ENCODE measurements around the gene C11orf21.
A peak's percentile ranks its signal among the peaks of the same experiment; 100 is the strongest.
"Not testable (repeated sequence)": the region's sequence is repeated elsewhere in the genome, so short reads cannot be mapped to it uniquely, and the experiment has no call there.

Gene C11orf21

GRCh38 chr11:2301631-2302305 lies at the start of gene C11orf21, which contains the start of gene TSPAN32:
C11orf21 (minus strand) TSS chr11:2301918; CDS start chr11:2301808, 110 bp downstream.
TSPAN32 (plus strand) TSS chr11:2302013; CDS start chr11:2302150, 137 bp downstream.
- H3K36me3 Mint-ChIP-seq (ENCODE audit: low read depth) = no peaks in the 10 kb centered on the region
- H3K4me1 Mint-ChIP-seq (ENCODE audit: low read depth) = peaks cover 76% of the 10 kb centered on the region
- no peaks in the 10 kb centered on the region for H3K27me3 Mint-ChIP-seq

GRCh38 chr11:2348986-2349385 lies 47.3 kb upstream of the C11orf21 start:
- Mint-ChIP-seq H3K4me1 (ENCODE audit: low read depth) (no peaks in the 10 kb centered on the region), H3K27me3 (no peaks in the 10 kb centered on the region), H3K36me3 (ENCODE audit: low read depth) (no peaks in the 10 kb centered on the region), H3K9me3 (peaks cover 12% of the 10 kb centered on the region), H3K4me3 (no peak overlapping the region), H3K27ac (no peak overlapping the region)

More at GRCh38 chr11:2301631-2302305, at the start of gene C11orf21, which contains the start of gene TSPAN32:
- Mint-ChIP-seq H3K27ac (peak within 1 kb of the TSS; percentile 93), H3K4me3 (peak within 1 kb of the TSS; percentile 89), H3K9me3 (no peaks in the 10 kb centered on the region)

GRCh38 chr11:2347308-2347830 lies 45.7 kb upstream of the C11orf21 start:
- Mint-ChIP-seq H3K4me3 (no peak overlapping the region), H3K27me3 (no peaks in the 10 kb centered on the region), H3K9me3 (peaks cover 12% of the 10 kb centered on the region), H3K36me3 (ENCODE audit: low read depth) (no peaks in the 10 kb centered on the region), H3K27ac (no peak overlapping the region), H3K4me1 (ENCODE audit: low read depth) (no peaks in the 10 kb centered on the region)

- Mint-ChIP-seq H3K36me3 (ENCODE audit: low read depth) (no peaks in the 10 kb centered on the region), H3K4me1 (ENCODE audit: low read depth) (no peaks in the 10 kb centered on the region), H3K27me3 (no peaks in the 10 kb centered on the region), H3K4me3 (no peak overlapping the region), H3K27ac (no peak overlapping the region), H3K9me3 (peaks cover 12% of the 10 kb centered on the region)
Observed at GRCh38 chr11:2346586-2347307, 45.0 kb upstream of the C11orf21 start.

GRCh38 chr11:2346014-2346413 lies 44.3 kb upstream of the C11orf21 start:
- Mint-ChIP-seq H3K27me3 (no peaks in the 10 kb centered on the region), H3K4me1 (ENCODE audit: low read depth) (no peaks in the 10 kb centered on the region), H3K36me3 (ENCODE audit: low read depth) (no peaks in the 10 kb centered on the region), H3K4me3 (no peak overlapping the region), H3K27ac (no peak overlapping the region), H3K9me3 (peaks cover 12% of the 10 kb centered on the region)

- no peak overlapping the region for H3K4me3 Mint-ChIP-seq
- H3K27me3 Mint-ChIP-seq = no peaks in the 10 kb centered on the region
- H3K36me3 Mint-ChIP-seq (ENCODE audit: low read depth) = no peaks in the 10 kb centered on the region
- H3K9me3 Mint-ChIP-seq = peaks cover 12% of the 10 kb centered on the region
- no peak overlapping the region for H3K27ac Mint-ChIP-seq
- H3K4me1 Mint-ChIP-seq (ENCODE audit: low read depth) = no peaks in the 10 kb centered on the region
Observed at GRCh38 chr11:2345050-2345449, 43.3 kb upstream of the C11orf21 start.

GRCh38 chr11:2343502-2343901 lies 41.8 kb upstream of the C11orf21 start:
- H3K4me1 Mint-ChIP-seq (ENCODE audit: low read depth) = no peaks in the 10 kb centered on the region
- no peaks in the 10 kb centered on the region for H3K27me3 Mint-ChIP-seq
- no peak overlapping the region for H3K4me3 Mint-ChIP-seq
- H3K36me3 Mint-ChIP-seq (ENCODE audit: low read depth) = no peaks in the 10 kb centered on the region
- peaks cover 5% of the 10 kb centered on the region for H3K9me3 Mint-ChIP-seq
- no peak overlapping the region for H3K27ac Mint-ChIP-seq

GRCh38 chr11:2342981-2343380 lies 41.3 kb upstream of the C11orf21 start:
- H3K27me3 Mint-ChIP-seq = no peaks in the 10 kb centered on the region
- H3K9me3 Mint-ChIP-seq = peaks cover under 1% of the 10 kb centered on the region
- H3K4me3 Mint-ChIP-seq = no peak overlapping the region
- H3K4me1 Mint-ChIP-seq (ENCODE audit: low read depth) = no peaks in the 10 kb centered on the region
- H3K36me3 Mint-ChIP-seq (ENCODE audit: low read depth) = no peaks in the 10 kb centered on the region
- no peak overlapping the region for H3K27ac Mint-ChIP-seq

GRCh38 chr11:2342557-2342956 lies 40.8 kb upstream of the C11orf21 start:
- Mint-ChIP-seq H3K27ac (no peak overlapping the region), H3K4me3 (no peak overlapping the region), H3K4me1 (ENCODE audit: low read depth) (no peaks in the 10 kb centered on the region), H3K36me3 (ENCODE audit: low read depth) (no peaks in the 10 kb centered on the region), H3K9me3 (no peaks in the 10 kb centered on the region), H3K27me3 (no peaks in the 10 kb centered on the region)

GRCh38 chr11:2338760-2339159 lies 37.0 kb upstream of the C11orf21 start:
- H3K4me1 Mint-ChIP-seq (ENCODE audit: low read depth); H3K27me3 Mint-ChIP-seq; H3K4me3 Mint-ChIP-seq; H3K27ac Mint-ChIP-seq; H3K36me3 Mint-ChIP-seq (ENCODE audit: low read depth); H3K9me3 Mint-ChIP-seq: not testable (repeated sequence)

- not testable (repeated sequence) for H3K9me3 Mint-ChIP-seq; H3K36me3 Mint-ChIP-seq (ENCODE audit: low read depth); H3K27ac Mint-ChIP-seq; H3K27me3 Mint-ChIP-seq; H3K4me3 Mint-ChIP-seq; H3K4me1 Mint-ChIP-seq (ENCODE audit: low read depth)
Observed at GRCh38 chr11:2335286-2335685, 33.6 kb upstream of the C11orf21 start.

GRCh38 chr11:2333486-2334205 lies 31.9 kb upstream of the C11orf21 start:
- H3K27ac Mint-ChIP-seq; H3K4me1 Mint-ChIP-seq (ENCODE audit: low read depth); H3K27me3 Mint-ChIP-seq; H3K36me3 Mint-ChIP-seq (ENCODE audit: low read depth); H3K4me3 Mint-ChIP-seq; H3K9me3 Mint-ChIP-seq: not testable (repeated sequence)

GRCh38 chr11:2332569-2332968 lies 30.9 kb upstream of the C11orf21 start:
- not testable (repeated sequence) for H3K27ac Mint-ChIP-seq; H3K36me3 Mint-ChIP-seq (ENCODE audit: low read depth); H3K4me1 Mint-ChIP-seq (ENCODE audit: low read depth); H3K9me3 Mint-ChIP-seq; H3K4me3 Mint-ChIP-seq; H3K27me3 Mint-ChIP-seq

- no peaks in the 10 kb centered on the region for H3K9me3 Mint-ChIP-seq
- H3K27me3 Mint-ChIP-seq = peaks cover 7% of the 10 kb centered on the region
- H3K4me3 Mint-ChIP-seq = no peak overlapping the region
- no peak overlapping the region for H3K27ac Mint-ChIP-seq
- no peaks in the 10 kb centered on the region for H3K36me3 Mint-ChIP-seq (ENCODE audit: low read depth)
- no peaks in the 10 kb centered on the region for H3K4me1 Mint-ChIP-seq (ENCODE audit: low read depth)
Observed at GRCh38 chr11:2331404-2331803, 29.7 kb upstream of the C11orf21 start.

- Mint-ChIP-seq H3K4me1 (ENCODE audit: low read depth) (no peaks in the 10 kb centered on the region), H3K36me3 (ENCODE audit: low read depth) (no peaks in the 10 kb centered on the region), H3K27ac (no peak overlapping the region), H3K27me3 (peaks cover 11% of the 10 kb centered on the region), H3K9me3 (no peaks in the 10 kb centered on the region), H3K4me3 (no peak overlapping the region)
Observed at GRCh38 chr11:2330696-2331095, 29.0 kb upstream of the C11orf21 start.

Measured in stimulated activated naive CD8-positive, alpha-beta T cell treated with anti-CD3 and anti-CD28 coated beads, Interleukin-15, Interleukin-2, amounts not matched to agents 100 ng/mL and 50 ng/mL, for 24 hours (primary cell).